Tibial nerve (tissue), 3 donors: Measurements from ENCODE around the gene DVL2.

Experiments
- POLR2A ChIP-seq, 2 donors: fragments of 450-650 bp; IDR thresholded peaks; one replicate each; pipeline ENCODE4 v1.6.1; 2017; ENCODE audit warnings: antibody characterized with exemption in 2 of 2, mild to moderate bottlenecking in 2 of 2, moderate library complexity in 2 of 2
- TF ChIP-seq, protein P1 (sequence below), 5 experiments: fragments of 200-600 bp in 3 of 5; fragments of 450-650 bp in 2 of 5; sonication (generic) in 3 of 5; IDR thresholded peaks; one replicate each; pipeline ENCODE4 v1.5.1; 2016 to 2019; ENCODE audit warnings: antibody characterized with exemption in 5 of 5, mild to moderate bottlenecking in 3 of 5, moderate library complexity in 2 of 5

- TF ChIP-seq, protein P1, sequence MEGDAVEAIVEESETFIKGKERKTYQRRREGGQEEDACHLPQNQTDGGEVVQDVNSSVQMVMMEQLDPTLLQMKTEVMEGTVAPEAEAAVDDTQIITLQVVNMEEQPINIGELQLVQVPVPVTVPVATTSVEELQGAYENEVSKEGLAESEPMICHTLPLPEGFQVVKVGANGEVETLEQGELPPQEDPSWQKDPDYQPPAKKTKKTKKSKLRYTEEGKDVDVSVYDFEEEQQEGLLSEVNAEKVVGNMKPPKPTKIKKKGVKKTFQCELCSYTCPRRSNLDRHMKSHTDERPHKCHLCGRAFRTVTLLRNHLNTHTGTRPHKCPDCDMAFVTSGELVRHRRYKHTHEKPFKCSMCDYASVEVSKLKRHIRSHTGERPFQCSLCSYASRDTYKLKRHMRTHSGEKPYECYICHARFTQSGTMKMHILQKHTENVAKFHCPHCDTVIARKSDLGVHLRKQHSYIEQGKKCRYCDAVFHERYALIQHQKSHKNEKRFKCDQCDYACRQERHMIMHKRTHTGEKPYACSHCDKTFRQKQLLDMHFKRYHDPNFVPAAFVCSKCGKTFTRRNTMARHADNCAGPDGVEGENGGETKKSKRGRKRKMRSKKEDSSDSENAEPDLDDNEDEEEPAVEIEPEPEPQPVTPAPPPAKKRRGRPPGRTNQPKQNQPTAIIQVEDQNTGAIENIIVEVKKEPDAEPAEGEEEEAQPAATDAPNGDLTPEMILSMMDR (IDR thresholded peaks at IDR 0.05): no peak
- no peak for TF ChIP-seq POLR2A (IDR thresholded peaks at IDR 0.05)
Measured at GRCh38 chr17:7248796-7249195, 14.5 kb upstream of the DVL2 start.
